Activated naive CD4-positive, alpha-beta T cell treated with anti-CD3 and anti-CD28 coated beads for 36 hours (primary cell): ENCODE data around the gene NGRN. TPM values are rescaled to one million over a fixed set of nuclear protein-coding genes. Genes with fewer than 3 reads are reported as not detected.
"Not testable (repeated sequence)": the region's sequence is repeated elsewhere in the genome, so short reads cannot be mapped to it uniquely, and the experiment has no call there.

Experiments used
- CTCF ChIA-PET: fragments of 350-600 bp; sonication (Branson Sonifier 250); formaldehyde crosslinking; loops from one replicate; lab custom pipeline; 2021; ENCODE audit warnings: antibody characterized with exemption; lab: Charles Lee
- DNase-seq: peaks from one replicate; pipeline ENCODE4 v3.0.0-alpha.2; 2020
- H3K27ac Mint-ChIP-seq: one replicate; pipeline ENCODE4 v1.8.0; 2021; ENCODE audit warnings: mild to moderate bottlenecking, mixed read lengths
- H3K27me3 Mint-ChIP-seq: one replicate; pipeline ENCODE4 v1.8.0; 2021; ENCODE audit warnings: low read depth, mixed read lengths
- H3K36me3 Mint-ChIP-seq: one replicate; pipeline ENCODE4 v1.8.0; 2021; ENCODE audit warnings: low read depth, mixed read lengths
- H3K4me1 Mint-ChIP-seq: one replicate; pipeline ENCODE4 v1.8.0; 2021; ENCODE audit warnings: low read depth, mixed read lengths
- H3K4me3 Mint-ChIP-seq: one replicate; pipeline ENCODE4 v1.8.0; 2021; ENCODE audit warnings: mild to moderate bottlenecking, moderate library complexity, mixed read lengths
- H3K9me3 Mint-ChIP-seq: one replicate; pipeline ENCODE4 v1.8.0; 2021; ENCODE audit warnings: mixed read lengths
- intact Hi-C: fragments of 100-400 bp; cut with micrococcal nuclease; formaldehyde crosslinking; loops from one replicate; pipeline ENCODE4 v1.15.1; 2023
- total RNA-seq, 2 experiments: library from RNA; stranded (reverse); gene quantifications; one replicate each; pipeline ENCODE4 v1.2.3, GENCODE V29; 2021

The NGRN gene
- total RNA-seq, 2 experiments from 2014 or later = 30.7 to 31.0 TPM

- CTCF ChIA-PET = interaction anchor here (0.7 to 4.0 kb wide), 7 partner anchors 10 to 642 kb away, joined by 3 to 22 read pairs (median 4); no protein-coding TSS in a partner anchor
- DNase-seq = peak; percentile 28
- Mint-ChIP-seq H3K36me3 (no peaks in the 10 kb centered on the region), H3K27ac (no peak overlapping the region), H3K9me3 (no peaks in the 10 kb centered on the region), H3K27me3 (no peaks in the 10 kb centered on the region), H3K4me3 (no peak overlapping the region), H3K4me1 (peaks cover 6% of the 10 kb centered on the region)
- intact Hi-C loops = loop anchor here (2.0 kb wide), 1 partner anchor 29 kb away; no protein-coding TSS in a partner anchor
Measured at GRCh38 chr15:90291679-90292356, 26.3 kb downstream of the NGRN start.

- H3K36me3 Mint-ChIP-seq, H3K27ac Mint-ChIP-seq, H3K27me3 Mint-ChIP-seq, H3K4me1 Mint-ChIP-seq, H3K4me3 Mint-ChIP-seq, H3K9me3 Mint-ChIP-seq: not testable (repeated sequence)
- CTCF ChIA-PET = interaction anchor here (0.6 to 4.0 kb wide), 21 partner anchors 8 to 449 kb away, joined by 3 to 22 read pairs (median 4); no protein-coding TSS in a partner anchor
- peak; percentile 86 for DNase-seq
- intact Hi-C loops = loop anchor here (1.0 to 2.0 kb wide), 2 partner anchors 28 to 189 kb away; no protein-coding TSS in a partner anchor
Measured at GRCh38 chr15:90293040-90293810, 27.8 kb downstream of the NGRN start.

- Mint-ChIP-seq H3K27ac (no peak overlapping the region), H3K36me3 (no peaks in the 10 kb centered on the region), H3K27me3 (no peaks in the 10 kb centered on the region), H3K4me3 (no peak overlapping the region), H3K9me3 (no peaks in the 10 kb centered on the region), H3K4me1 (peaks cover 6% of the 10 kb centered on the region)
- intact Hi-C loops = no loop called here
- no peak for DNase-seq
- CTCF ChIA-PET = interaction anchor here (0.6 to 4.0 kb wide), 7 partner anchors 13 to 448 kb away, joined by 3 to 22 read pairs (median 6); no protein-coding TSS in a partner anchor
Measured at GRCh38 chr15:90294159-90294558, 28.7 kb downstream of the NGRN start.

- intact Hi-C loops = no loop called here
- no peak for DNase-seq
- no peaks in the 10 kb centered on the region for H3K9me3 Mint-ChIP-seq
- no peak overlapping the region for H3K4me3 Mint-ChIP-seq
- H3K4me1 Mint-ChIP-seq = peaks cover 6% of the 10 kb centered on the region
- CTCF ChIA-PET = interaction anchor here (0.7 to 2.5 kb wide), 2 partner anchors 12 to 112 kb away, joined by 4 to 16 read pairs; no protein-coding TSS in a partner anchor
- no peaks in the 10 kb centered on the region for H3K36me3 Mint-ChIP-seq
- no peaks in the 10 kb centered on the region for H3K27me3 Mint-ChIP-seq
- H3K27ac Mint-ChIP-seq = no peak overlapping the region
Measured at GRCh38 chr15:90294601-90295269, 29.3 kb downstream of the NGRN start.

GRCh38 chr15:90295270-90295648, 29.8 kb downstream of the NGRN start:
- no peak for DNase-seq
- no peaks in the 10 kb centered on the region for H3K9me3 Mint-ChIP-seq
- H3K27me3 Mint-ChIP-seq = no peaks in the 10 kb centered on the region
- H3K4me1 Mint-ChIP-seq = peaks cover 6% of the 10 kb centered on the region
- no peak overlapping the region for H3K27ac Mint-ChIP-seq
- no peaks in the 10 kb centered on the region for H3K36me3 Mint-ChIP-seq
- CTCF ChIA-PET = interaction anchor here (0.6 to 2.5 kb wide), 4 partner anchors 11 to 112 kb away, joined by 4 to 16 read pairs (median 6); no protein-coding TSS in a partner anchor
- intact Hi-C loops = no loop called here
- no peak overlapping the region for H3K4me3 Mint-ChIP-seq

GRCh38 chr15:90296316-90296884, 30.9 kb downstream of the NGRN start:
- H3K4me3 Mint-ChIP-seq, H3K36me3 Mint-ChIP-seq, H3K4me1 Mint-ChIP-seq, H3K27ac Mint-ChIP-seq, DNase-seq, H3K9me3 Mint-ChIP-seq, intact Hi-C loops, H3K27me3 Mint-ChIP-seq: not testable (repeated sequence)
- CTCF ChIA-PET = interaction anchor here (1.9 to 2.5 kb wide), 2 partner anchors 10 to 23 kb away, joined by 8 to 16 read pairs; no protein-coding TSS in a partner anchor

- Mint-ChIP-seq H3K9me3 (no peaks in the 10 kb centered on the region), H3K27ac (no peak overlapping the region)
- CTCF ChIA-PET = interaction anchor here (1.9 to 2.5 kb wide), 2 partner anchors 9 to 23 kb away, joined by 8 to 16 read pairs; no protein-coding TSS in a partner anchor
Measured at GRCh38 chr15:90297021-90297420, 31.5 kb downstream of the NGRN start.

GRCh38 chr15:90300541-90300940, 35.1 kb downstream of the NGRN start:
- no peaks in the 10 kb centered on the region for H3K36me3 Mint-ChIP-seq

More at GRCh38 chr15:90297021-90297420, 31.5 kb downstream of the NGRN start:
- Mint-ChIP-seq H3K4me1 (peaks cover 7% of the 10 kb centered on the region), H3K27me3 (no peaks in the 10 kb centered on the region), H3K4me3 (no peak overlapping the region), H3K36me3 (no peaks in the 10 kb centered on the region)
- no peak for DNase-seq
- intact Hi-C loops = no loop called here

GRCh38 chr15:90300988-90301706, 35.7 kb downstream of the NGRN start:
- intact Hi-C loops = no loop called here

More at GRCh38 chr15:90300541-90300940, 35.1 kb downstream of the NGRN start:
- Mint-ChIP-seq H3K9me3 (no peaks in the 10 kb centered on the region), H3K27ac (no peak overlapping the region), H3K27me3 (no peaks in the 10 kb centered on the region), H3K4me3 (no peak overlapping the region), H3K4me1 (peaks cover 12% of the 10 kb centered on the region)
- intact Hi-C loops = no loop called here
- CTCF ChIA-PET = interaction anchor here (0.6 to 2.9 kb wide), 16 partner anchors 8 to 332 kb away, joined by 3 to 21 read pairs (median 4); no protein-coding TSS in a partner anchor
- no peak for DNase-seq

GRCh38 chr15:90301707-90302300, 36.3 kb downstream of the NGRN start:
- intact Hi-C loops = no loop called here
- H3K36me3 Mint-ChIP-seq = no peaks in the 10 kb centered on the region
- CTCF ChIA-PET = interaction anchor here (0.6 to 2.9 kb wide), 30 partner anchors 9 to 644 kb away, joined by 3 to 21 read pairs (median 4); partner anchors contain the start of genes CIB1 and GDPGP1
- H3K27ac Mint-ChIP-seq = no peak overlapping the region
- no peak for DNase-seq
- H3K4me1 Mint-ChIP-seq = peaks cover 22% of the 10 kb centered on the region
- H3K9me3 Mint-ChIP-seq = no peaks in the 10 kb centered on the region
- H3K27me3 Mint-ChIP-seq = no peaks in the 10 kb centered on the region
- no peak overlapping the region for H3K4me3 Mint-ChIP-seq

More at GRCh38 chr15:90300988-90301706, 35.7 kb downstream of the NGRN start:
- CTCF ChIA-PET = interaction anchor here (0.6 to 2.9 kb wide), 33 partner anchors 8 to 645 kb away, joined by 3 to 21 read pairs (median 4); partner anchors contain the start of genes CIB1 and GDPGP1
- Mint-ChIP-seq H3K4me1 (peaks cover 15% of the 10 kb centered on the region), H3K27ac (no peak overlapping the region), H3K4me3 (no peak overlapping the region), H3K36me3 (no peaks in the 10 kb centered on the region), H3K27me3 (no peaks in the 10 kb centered on the region), H3K9me3 (no peaks in the 10 kb centered on the region)
- DNase-seq = peak; percentile 70
